Measurements from ENCODE around the gene ACOXL. TPM values are rescaled to one million over a fixed set of nuclear protein-coding genes. Genes with fewer than 3 reads are reported as not detected.

Gene ACOXL
- total and polyA plus RNA-seq, 2 donors, result 0.38 to 0.41 TPM

GRCh38 chr2:110874453-110875383 is 142.3 kb downstream of the ACOXL start:
- DNase-seq (ENCODE audit: low read depth in 6 of 9, low spot score in 9 of 9), result no peak
- Histone ChIP-seq H3K27me3 (ENCODE audit: control insufficient read depth in 2 of 2, insufficient read depth in 1 of 2, low read length in 1 of 2) (no peaks in the 10 kb centered on the region), H3K9me3 (ENCODE audit: control insufficient read depth in 2 of 2, insufficient read depth in 1 of 2, low read length in 1 of 2) (peaks cover 0 to 7% of the 10 kb centered on the region in 2 donors), H3K36me3 (ENCODE audit: control insufficient read depth in 2 of 2, insufficient read depth in 2 of 2, low read length in 1 of 2) (no peaks in the 10 kb centered on the region), H3K27ac (ENCODE audit: low read depth in 1 of 2, low read length in 1 of 2) (no peak overlapping the region), H3K4me3 (ENCODE audit: low read length in 2 of 2) (no peak overlapping the region), H3K4me1 (ENCODE audit: control insufficient read depth in 2 of 2, insufficient read depth in 2 of 2, low read length in 2 of 2) (peaks cover 28 to 73% of the 10 kb centered on the region in 2 donors)
- WGBS, result 93% methylated on average over 24 of the region's 24 CpGs

GRCh38 chr2:110875384-110875725 is 143.0 kb downstream of the ACOXL start:
- H3K27ac ChIP-seq (ENCODE audit: low read depth in 1 of 2, low read length in 1 of 2), result no peak overlapping the region

GRCh38 chr2:110876167-110876999 is 144.0 kb downstream of the ACOXL start:
- Histone ChIP-seq H3K27me3 (ENCODE audit: control insufficient read depth in 2 of 2, insufficient read depth in 1 of 2, low read length in 1 of 2) (no peaks in the 10 kb centered on the region), H3K9me3 (ENCODE audit: control insufficient read depth in 2 of 2, insufficient read depth in 1 of 2, low read length in 1 of 2) (peaks cover 0 to 7% of the 10 kb centered on the region in 2 donors), H3K36me3 (ENCODE audit: control insufficient read depth in 2 of 2, insufficient read depth in 2 of 2, low read length in 1 of 2) (no peaks in the 10 kb centered on the region), H3K4me1 (ENCODE audit: control insufficient read depth in 2 of 2, insufficient read depth in 2 of 2, low read length in 2 of 2) (peaks cover 28 to 63% of the 10 kb centered on the region in 2 donors), H3K4me3 (ENCODE audit: low read length in 2 of 2) (no peak overlapping the region), H3K27ac (ENCODE audit: low read depth in 1 of 2, low read length in 1 of 2) (peak overlapping the region in 1 of 2 donors; percentile 44)
- DNase-seq (ENCODE audit: low read depth in 6 of 9, low spot score in 9 of 9), result no peak
- WGBS, result 96% methylated on average over 18 of the region's 18 CpGs

More at GRCh38 chr2:110875384-110875725, 143.0 kb downstream of the ACOXL start:
- Histone ChIP-seq H3K27me3 (ENCODE audit: control insufficient read depth in 2 of 2, insufficient read depth in 1 of 2, low read length in 1 of 2) (no peaks in the 10 kb centered on the region), H3K9me3 (ENCODE audit: control insufficient read depth in 2 of 2, insufficient read depth in 1 of 2, low read length in 1 of 2) (peaks cover 0 to 7% of the 10 kb centered on the region in 2 donors), H3K36me3 (ENCODE audit: control insufficient read depth in 2 of 2, insufficient read depth in 2 of 2, low read length in 1 of 2) (no peaks in the 10 kb centered on the region), H3K4me3 (ENCODE audit: low read length in 2 of 2) (no peak overlapping the region), H3K4me1 (ENCODE audit: control insufficient read depth in 2 of 2, insufficient read depth in 2 of 2, low read length in 2 of 2) (peaks cover 28 to 68% of the 10 kb centered on the region in 2 donors)
- WGBS, result 96% methylated on average over 6 of the region's 6 CpGs
- DNase-seq (ENCODE audit: low read depth in 6 of 9, low spot score in 9 of 9), result no peak

- Histone ChIP-seq H3K36me3 (ENCODE audit: control insufficient read depth in 2 of 2, insufficient read depth in 2 of 2, low read length in 1 of 2) (no peaks in the 10 kb centered on the region), H3K4me3 (ENCODE audit: low read length in 2 of 2) (peak overlapping the region in 1 of 2 donors; percentile 30), H3K27ac (ENCODE audit: low read depth in 1 of 2, low read length in 1 of 2) (peak overlapping the region in 1 of 2 donors; percentile 44), H3K4me1 (ENCODE audit: control insufficient read depth in 2 of 2, insufficient read depth in 2 of 2, low read length in 2 of 2) (peaks cover 28 to 55% of the 10 kb centered on the region in 2 donors), H3K27me3 (ENCODE audit: control insufficient read depth in 2 of 2, insufficient read depth in 1 of 2, low read length in 1 of 2) (no peaks in the 10 kb centered on the region), H3K9me3 (ENCODE audit: control insufficient read depth in 2 of 2, insufficient read depth in 1 of 2, low read length in 1 of 2) (peaks cover 0 to 7% of the 10 kb centered on the region in 2 donors)
- 23% methylated on average over 18 of the region's 18 CpGs for WGBS
- peak in 1 of 9 donors; percentile 77 for DNase-seq (ENCODE audit: low read depth in 6 of 9, low spot score in 9 of 9)
Observed at GRCh38 chr2:110877031-110877827, 144.9 kb downstream of the ACOXL start.

- no peak overlapping the region for H3K4me3 ChIP-seq (ENCODE audit: low read length in 2 of 2)
- H3K27me3 ChIP-seq (ENCODE audit: control insufficient read depth in 2 of 2, insufficient read depth in 1 of 2, low read length in 1 of 2), result no peaks in the 10 kb centered on the region
- peaks cover 0 to 7% of the 10 kb centered on the region in 2 donors for H3K9me3 ChIP-seq (ENCODE audit: control insufficient read depth in 2 of 2, insufficient read depth in 1 of 2, low read length in 1 of 2)
- no peak overlapping the region for H3K27ac ChIP-seq (ENCODE audit: low read depth in 1 of 2, low read length in 1 of 2)
- peaks cover 20 to 46% of the 10 kb centered on the region in 2 donors for H3K4me1 ChIP-seq (ENCODE audit: control insufficient read depth in 2 of 2, insufficient read depth in 2 of 2, low read length in 2 of 2)
- no peak for DNase-seq (ENCODE audit: low read depth in 6 of 9, low spot score in 9 of 9)
- 97% methylated on average over 3 of the region's 3 CpGs for WGBS
- H3K36me3 ChIP-seq (ENCODE audit: control insufficient read depth in 2 of 2, insufficient read depth in 2 of 2, low read length in 1 of 2), result no peaks in the 10 kb centered on the region
Observed at GRCh38 chr2:110878150-110878549, 145.8 kb downstream of the ACOXL start.

GRCh38 chr2:110881908-110882307 is 149.5 kb downstream of the ACOXL start:
- 93% methylated on average over 6 of the region's 6 CpGs for WGBS
- Histone ChIP-seq H3K27me3 (ENCODE audit: control insufficient read depth in 2 of 2, insufficient read depth in 1 of 2, low read length in 1 of 2) (no peaks in the 10 kb centered on the region), H3K4me3 (ENCODE audit: low read length in 2 of 2) (no peak overlapping the region), H3K4me1 (ENCODE audit: control insufficient read depth in 2 of 2, insufficient read depth in 2 of 2, low read length in 2 of 2) (peaks cover 8 to 9% of the 10 kb centered on the region in 2 donors), H3K9me3 (ENCODE audit: control insufficient read depth in 2 of 2, insufficient read depth in 1 of 2, low read length in 1 of 2) (peaks cover 0 to 7% of the 10 kb centered on the region in 2 donors), H3K36me3 (ENCODE audit: control insufficient read depth in 2 of 2, insufficient read depth in 2 of 2, low read length in 1 of 2) (no peaks in the 10 kb centered on the region), H3K27ac (ENCODE audit: low read depth in 1 of 2, low read length in 1 of 2) (no peak overlapping the region)
- DNase-seq (ENCODE audit: low read depth in 6 of 9, low spot score in 9 of 9), result no peak

- 98% methylated on average over 1 of the region's 1 CpG for WGBS
- no peak overlapping the region for H3K27ac ChIP-seq (ENCODE audit: low read depth in 1 of 2, low read length in 1 of 2)
- DNase-seq (ENCODE audit: low read depth in 6 of 9, low spot score in 9 of 9), result no peak
- no peaks in the 10 kb centered on the region for H3K4me1 ChIP-seq (ENCODE audit: control insufficient read depth in 2 of 2, insufficient read depth in 2 of 2, low read length in 2 of 2)
- peaks cover 0 to 2% of the 10 kb centered on the region in 2 donors for H3K9me3 ChIP-seq (ENCODE audit: control insufficient read depth in 2 of 2, insufficient read depth in 1 of 2, low read length in 1 of 2)
- no peak overlapping the region for H3K4me3 ChIP-seq (ENCODE audit: low read length in 2 of 2)
- H3K36me3 ChIP-seq (ENCODE audit: control insufficient read depth in 2 of 2, insufficient read depth in 2 of 2, low read length in 1 of 2), result no peaks in the 10 kb centered on the region
- no peaks in the 10 kb centered on the region for H3K27me3 ChIP-seq (ENCODE audit: control insufficient read depth in 2 of 2, insufficient read depth in 1 of 2, low read length in 1 of 2)
Observed at GRCh38 chr2:110883406-110883805, 151.0 kb downstream of the ACOXL start.

GRCh38 chr2:110885256-110885655 is 152.9 kb downstream of the ACOXL start:
- no peak for DNase-seq (ENCODE audit: low read depth in 6 of 9, low spot score in 9 of 9)
- no peaks in the 10 kb centered on the region for H3K27me3 ChIP-seq (ENCODE audit: control insufficient read depth in 2 of 2, insufficient read depth in 1 of 2, low read length in 1 of 2)
- no peaks in the 10 kb centered on the region for H3K9me3 ChIP-seq (ENCODE audit: control insufficient read depth in 2 of 2, insufficient read depth in 1 of 2, low read length in 1 of 2)
- no peak overlapping the region for H3K27ac ChIP-seq (ENCODE audit: low read depth in 1 of 2, low read length in 1 of 2)
- no peaks in the 10 kb centered on the region for H3K36me3 ChIP-seq (ENCODE audit: control insufficient read depth in 2 of 2, insufficient read depth in 2 of 2, low read length in 1 of 2)
- H3K4me1 ChIP-seq (ENCODE audit: control insufficient read depth in 2 of 2, insufficient read depth in 2 of 2, low read length in 2 of 2), result no peaks in the 10 kb centered on the region
- WGBS, result 97% methylated on average over 4 of the region's 4 CpGs
- no peak overlapping the region for H3K4me3 ChIP-seq (ENCODE audit: low read length in 2 of 2)
